Measurements from ENCODE around the gene AMOTL2.

Gene AMOTL2

GRCh38 chr3:134352031-134352671 is 22.1 kb downstream of the AMOTL2 start:
- POLR2A ChIA-PET = no interaction called here
- H3K4me1 ChIP-seq (ENCODE audit: control extremely low read depth in 1 of 4, control insufficient read depth in 4 of 4, insufficient read depth in 4 of 4, low read length in 3 of 4) = no peaks in the 10 kb centered on the region

GRCh38 chr3:134351427-134351826 is 22.8 kb downstream of the AMOTL2 start:
- Histone ChIP-seq H3K27me3 (replicated peaks in 2 of 5; ENCODE audit: control insufficient read depth in 4 of 5, insufficient read depth in 5 of 5, low read length in 4 of 5) (no peaks in the 10 kb centered on the region), H3K4me3 (ENCODE audit: control insufficient read depth in 1 of 7, extremely low read depth in 1 of 7, insufficient read depth in 4 of 7, low read depth in 2 of 7, low read length in 6 of 7) (no peak overlapping the region), H3K27ac (ENCODE audit: insufficient read depth in 1 of 2, low read depth in 1 of 2, low read length in 2 of 2, poor library complexity in 1 of 2, severe bottlenecking in 2 of 2) (no peak overlapping the region), H3K4me1 (ENCODE audit: control extremely low read depth in 1 of 4, control insufficient read depth in 4 of 4, insufficient read depth in 4 of 4, low read length in 3 of 4) (no peaks in the 10 kb centered on the region), H3K36me3 (ENCODE audit: control insufficient read depth in 4 of 4, insufficient read depth in 4 of 4, low read length in 3 of 4) (no peaks in the 10 kb centered on the region), H3K9me3 (ENCODE audit: control extremely low read depth in 1 of 5, control insufficient read depth in 4 of 5, insufficient read depth in 2 of 5, low read depth in 1 of 5, low read length in 4 of 5) (peaks cover 0 to 5% (median 2%) of the 10 kb centered on the region in 5 experiments)
- DNase-seq = no peak
- CTCF ChIA-PET = interaction anchor here (0.5 to 2.0 kb wide), 7 partner anchors 11 to 131 kb away, joined by 3 to 9 read pairs (median 3); no protein-coding TSS in a partner anchor
- POLR2A ChIA-PET = no interaction called here
- WGBS (ENCODE audit: insufficient coverage) = 95% methylated on average over 3 of the region's 5 CpGs

More at GRCh38 chr3:134352031-134352671, 22.1 kb downstream of the AMOTL2 start:
- Histone ChIP-seq H3K9me3 (ENCODE audit: control extremely low read depth in 1 of 5, control insufficient read depth in 4 of 5, insufficient read depth in 2 of 5, low read depth in 1 of 5, low read length in 4 of 5) (peaks cover 0 to under 1% (median 0%) of the 10 kb centered on the region in 5 experiments), H3K36me3 (ENCODE audit: control insufficient read depth in 4 of 4, insufficient read depth in 4 of 4, low read length in 3 of 4) (no peaks in the 10 kb centered on the region), H3K4me3 (ENCODE audit: control insufficient read depth in 1 of 7, extremely low read depth in 1 of 7, insufficient read depth in 4 of 7, low read depth in 2 of 7, low read length in 6 of 7) (no peak overlapping the region), H3K27me3 (replicated peaks in 2 of 5; ENCODE audit: control insufficient read depth in 4 of 5, insufficient read depth in 5 of 5, low read length in 4 of 5) (no peaks in the 10 kb centered on the region), H3K27ac (ENCODE audit: insufficient read depth in 1 of 2, low read depth in 1 of 2, low read length in 2 of 2, poor library complexity in 1 of 2, severe bottlenecking in 2 of 2) (no peak overlapping the region)
- WGBS (ENCODE audit: insufficient coverage) = 88% methylated on average over 4 of the region's 4 CpGs
- CTCF ChIA-PET = interaction anchor here (1.0 to 2.0 kb wide), 7 partner anchors 12 to 130 kb away, joined by 3 to 9 read pairs (median 3); no protein-coding TSS in a partner anchor
- no peak for DNase-seq

GRCh38 chr3:134350861-134351311 is 23.4 kb downstream of the AMOTL2 start:
- peaks cover 0 to 11% (median 5%) of the 10 kb centered on the region in 5 experiments for H3K9me3 ChIP-seq (ENCODE audit: control extremely low read depth in 1 of 5, control insufficient read depth in 4 of 5, insufficient read depth in 2 of 5, low read depth in 1 of 5, low read length in 4 of 5)
- no peaks in the 10 kb centered on the region for H3K36me3 ChIP-seq (ENCODE audit: control insufficient read depth in 4 of 4, insufficient read depth in 4 of 4, low read length in 3 of 4)
- H3K4me3 ChIP-seq (ENCODE audit: control insufficient read depth in 1 of 7, extremely low read depth in 1 of 7, insufficient read depth in 4 of 7, low read depth in 2 of 7, low read length in 6 of 7) = no peak overlapping the region
- H3K27ac ChIP-seq (ENCODE audit: insufficient read depth in 1 of 2, low read depth in 1 of 2, low read length in 2 of 2, poor library complexity in 1 of 2, severe bottlenecking in 2 of 2) = no peak overlapping the region
- H3K27me3 ChIP-seq (replicated peaks in 2 of 5; ENCODE audit: control insufficient read depth in 4 of 5, insufficient read depth in 5 of 5, low read length in 4 of 5) = no peaks in the 10 kb centered on the region
- ChIA-PET CTCF (interaction anchor here (1.2 to 2.0 kb wide), 7 partner anchors 11 to 132 kb away, joined by 3 to 9 read pairs (median 3); no protein-coding TSS in a partner anchor), POLR2A (no interaction called here)
- no peak for DNase-seq
- no peaks in the 10 kb centered on the region for H3K4me1 ChIP-seq (ENCODE audit: control extremely low read depth in 1 of 4, control insufficient read depth in 4 of 4, insufficient read depth in 4 of 4, low read length in 3 of 4)
- WGBS (ENCODE audit: insufficient coverage) = no CpG with 5 or more reads among the region's 4 CpGs

GRCh38 chr3:134350266-134350665 is 24.0 kb downstream of the AMOTL2 start:
- H3K36me3 ChIP-seq (ENCODE audit: control insufficient read depth in 4 of 4, insufficient read depth in 4 of 4, low read length in 3 of 4) = no peaks in the 10 kb centered on the region
- WGBS (ENCODE audit: insufficient coverage) = 100% methylated on average over 3 of the region's 3 CpGs
- H3K4me3 ChIP-seq (ENCODE audit: control insufficient read depth in 1 of 7, extremely low read depth in 1 of 7, insufficient read depth in 4 of 7, low read depth in 2 of 7, low read length in 6 of 7) = no peak overlapping the region
- ChIA-PET POLR2A (no interaction called here), CTCF (interaction anchor here (1.0 to 2.0 kb wide), 3 partner anchors 12 to 123 kb away, joined by 3 to 9 read pairs (median 3); no protein-coding TSS in a partner anchor)
- no peak overlapping the region for H3K27ac ChIP-seq (ENCODE audit: insufficient read depth in 1 of 2, low read depth in 1 of 2, low read length in 2 of 2, poor library complexity in 1 of 2, severe bottlenecking in 2 of 2)
- H3K9me3 ChIP-seq (ENCODE audit: control extremely low read depth in 1 of 5, control insufficient read depth in 4 of 5, insufficient read depth in 2 of 5, low read depth in 1 of 5, low read length in 4 of 5) = peaks cover 0 to 11% (median 5%) of the 10 kb centered on the region in 5 experiments
- no peak for DNase-seq
- no peaks in the 10 kb centered on the region for H3K27me3 ChIP-seq (replicated peaks in 2 of 5; ENCODE audit: control insufficient read depth in 4 of 5, insufficient read depth in 5 of 5, low read length in 4 of 5)
- peaks cover 0 to 2% (median 1%) of the 10 kb centered on the region in 4 experiments for H3K4me1 ChIP-seq (ENCODE audit: control extremely low read depth in 1 of 4, control insufficient read depth in 4 of 4, insufficient read depth in 4 of 4, low read length in 3 of 4)

- Histone ChIP-seq H3K4me1 (ENCODE audit: control extremely low read depth in 1 of 4, control insufficient read depth in 4 of 4, insufficient read depth in 4 of 4, low read length in 3 of 4) (peaks cover 0 to 12% (median 9%) of the 10 kb centered on the region in 4 experiments), H3K27ac (ENCODE audit: insufficient read depth in 1 of 2, low read depth in 1 of 2, low read length in 2 of 2, poor library complexity in 1 of 2, severe bottlenecking in 2 of 2) (no peak overlapping the region), H3K4me3 (ENCODE audit: control insufficient read depth in 1 of 7, extremely low read depth in 1 of 7, insufficient read depth in 4 of 7, low read depth in 2 of 7, low read length in 6 of 7) (no peak overlapping the region), H3K36me3 (ENCODE audit: control insufficient read depth in 4 of 4, insufficient read depth in 4 of 4, low read length in 3 of 4) (no peaks in the 10 kb centered on the region), H3K27me3 (replicated peaks in 2 of 5; ENCODE audit: control insufficient read depth in 4 of 5, insufficient read depth in 5 of 5, low read length in 4 of 5) (no peaks in the 10 kb centered on the region), H3K9me3 (ENCODE audit: control extremely low read depth in 1 of 5, control insufficient read depth in 4 of 5, insufficient read depth in 2 of 5, low read depth in 1 of 5, low read length in 4 of 5) (peaks cover 0 to 11% (median 5%) of the 10 kb centered on the region in 5 experiments)
- no peak for DNase-seq
- WGBS (ENCODE audit: insufficient coverage) = 100% methylated on average over 4 of the region's 4 CpGs
- POLR2A ChIA-PET = no interaction called here
- CTCF ChIA-PET = interaction anchor here (1.7 kb wide), 1 partner anchor 10 kb away, joined by 3 read pairs; no protein-coding TSS in a partner anchor
Measured at GRCh38 chr3:134348524-134348923, 25.7 kb downstream of the AMOTL2 start.

- no peak overlapping the region for H3K4me3 ChIP-seq (ENCODE audit: control insufficient read depth in 1 of 7, extremely low read depth in 1 of 7, insufficient read depth in 4 of 7, low read depth in 2 of 7, low read length in 6 of 7)
- peaks cover 0 to 11% (median 5%) of the 10 kb centered on the region in 5 experiments for H3K9me3 ChIP-seq (ENCODE audit: control extremely low read depth in 1 of 5, control insufficient read depth in 4 of 5, insufficient read depth in 2 of 5, low read depth in 1 of 5, low read length in 4 of 5)
- H3K27me3 ChIP-seq (replicated peaks in 2 of 5; ENCODE audit: control insufficient read depth in 4 of 5, insufficient read depth in 5 of 5, low read length in 4 of 5) = no peaks in the 10 kb centered on the region
- WGBS (ENCODE audit: insufficient coverage) = 96% methylated on average over 3 of the region's 3 CpGs
- H3K27ac ChIP-seq (ENCODE audit: insufficient read depth in 1 of 2, low read depth in 1 of 2, low read length in 2 of 2, poor library complexity in 1 of 2, severe bottlenecking in 2 of 2) = no peak overlapping the region
- CTCF ChIA-PET = interaction anchor here (1.7 to 3.1 kb wide), 2 partner anchors 11 kb away, joined by 3 to 12 read pairs; no protein-coding TSS in a partner anchor
- no peak for DNase-seq
- POLR2A ChIA-PET = no interaction called here
- H3K36me3 ChIP-seq (ENCODE audit: control insufficient read depth in 4 of 4, insufficient read depth in 4 of 4, low read length in 3 of 4) = no peaks in the 10 kb centered on the region
- peaks cover 0 to 12% (median 9%) of the 10 kb centered on the region in 4 experiments for H3K4me1 ChIP-seq (ENCODE audit: control extremely low read depth in 1 of 4, control insufficient read depth in 4 of 4, insufficient read depth in 4 of 4, low read length in 3 of 4)
Measured at GRCh38 chr3:134347551-134347950, 26.7 kb downstream of the AMOTL2 start.

GRCh38 chr3:134346744-134347143 is 27.5 kb downstream of the AMOTL2 start:
- H3K9me3 ChIP-seq (ENCODE audit: control extremely low read depth in 1 of 5, control insufficient read depth in 4 of 5, insufficient read depth in 2 of 5, low read depth in 1 of 5, low read length in 4 of 5) = peaks cover 0 to 11% (median 5%) of the 10 kb centered on the region in 5 experiments
- H3K27me3 ChIP-seq (replicated peaks in 2 of 5; ENCODE audit: control insufficient read depth in 4 of 5, insufficient read depth in 5 of 5, low read length in 4 of 5) = no peaks in the 10 kb centered on the region
- CTCF ChIA-PET = interaction anchor here (1.4 to 3.1 kb wide), 3 partner anchors 12 to 34 kb away, joined by 4 to 12 read pairs (median 4); no protein-coding TSS in a partner anchor
- POLR2A ChIA-PET = interaction anchor here (0.7 kb wide), 1 partner anchor 45 kb away, joined by 3 read pairs; no protein-coding TSS in a partner anchor
- H3K4me1 ChIP-seq (ENCODE audit: control extremely low read depth in 1 of 4, control insufficient read depth in 4 of 4, insufficient read depth in 4 of 4, low read length in 3 of 4) = peaks cover 0 to 12% (median 9%) of the 10 kb centered on the region in 4 experiments
- WGBS (ENCODE audit: insufficient coverage) = 25% methylated on average over 1 of the region's 1 CpG
- no peaks in the 10 kb centered on the region for H3K36me3 ChIP-seq (ENCODE audit: control insufficient read depth in 4 of 4, insufficient read depth in 4 of 4, low read length in 3 of 4)
- no peak overlapping the region for H3K27ac ChIP-seq (ENCODE audit: insufficient read depth in 1 of 2, low read depth in 1 of 2, low read length in 2 of 2, poor library complexity in 1 of 2, severe bottlenecking in 2 of 2)
- no peak overlapping the region for H3K4me3 ChIP-seq (ENCODE audit: control insufficient read depth in 1 of 7, extremely low read depth in 1 of 7, insufficient read depth in 4 of 7, low read depth in 2 of 7, low read length in 6 of 7)
- DNase-seq = no peak

Data from common myeloid progenitor, CD34-positive (primary cell).